AG08395 (cell line): Measurements from ENCODE around the gene DYNC2LI1.
"Not testable (repeated sequence)": the region's sequence is repeated elsewhere in the genome, so short reads cannot be mapped to it uniquely, and the experiment has no call there.

Source experiments
- DNase-seq: peaks from one replicate; pipeline ENCODE4 v3.0.0; 2012; ENCODE audit warnings: mixed read lengths, low spot score

Gene DYNC2LI1

DNA sequence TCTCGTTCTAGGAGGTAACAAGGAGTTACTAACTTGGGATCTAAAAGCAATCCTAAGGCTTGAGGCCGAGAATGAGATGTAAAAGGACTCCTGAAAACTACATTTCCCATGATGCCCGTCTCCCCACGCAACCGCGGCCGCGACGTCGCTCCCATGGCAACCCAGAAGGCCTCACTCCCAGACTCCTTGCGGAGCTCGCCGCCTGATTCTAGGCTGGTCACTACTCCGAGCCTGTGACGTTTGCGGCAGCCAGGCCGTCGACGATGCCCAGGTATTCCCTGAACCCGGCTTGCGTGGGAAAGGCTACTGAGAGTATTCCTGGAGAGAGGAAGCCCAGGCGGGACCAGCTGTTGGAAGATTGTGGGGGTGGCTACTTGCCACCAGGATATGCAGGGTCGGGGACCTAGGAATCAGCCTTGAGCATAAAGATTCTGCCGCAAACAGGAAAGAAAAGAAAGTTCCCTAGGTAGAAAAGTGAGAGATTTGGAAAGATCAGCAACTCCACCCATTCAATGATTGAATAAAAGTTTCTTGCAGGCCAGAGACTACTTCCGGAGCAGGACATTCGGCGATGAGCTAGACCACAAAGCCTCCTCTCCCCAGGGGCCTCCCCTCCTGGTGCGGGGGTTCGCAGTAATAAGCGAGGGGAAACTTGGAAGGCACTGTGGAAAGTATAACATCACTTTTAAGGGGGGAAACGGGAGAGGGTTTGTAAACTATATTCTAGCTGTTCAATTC lies at the start of gene DYNC2LI1:
Gene DYNC2LI1, plus strand, starts transcription at position 164 of the 738 bp plus-strand sequence. Its CDS starts 100 bp downstream, at position 264.
- DNase-seq, result peak; percentile 95

GRCh38 chr2:43724728-43725526 lies 48.9 kb upstream of the DYNC2LI1 start:
- DNase-seq, result no peak

GRCh38 chr2:43725711-43726246 lies 48.1 kb upstream of the DYNC2LI1 start:
- DNase-seq, result no peak

DNA sequence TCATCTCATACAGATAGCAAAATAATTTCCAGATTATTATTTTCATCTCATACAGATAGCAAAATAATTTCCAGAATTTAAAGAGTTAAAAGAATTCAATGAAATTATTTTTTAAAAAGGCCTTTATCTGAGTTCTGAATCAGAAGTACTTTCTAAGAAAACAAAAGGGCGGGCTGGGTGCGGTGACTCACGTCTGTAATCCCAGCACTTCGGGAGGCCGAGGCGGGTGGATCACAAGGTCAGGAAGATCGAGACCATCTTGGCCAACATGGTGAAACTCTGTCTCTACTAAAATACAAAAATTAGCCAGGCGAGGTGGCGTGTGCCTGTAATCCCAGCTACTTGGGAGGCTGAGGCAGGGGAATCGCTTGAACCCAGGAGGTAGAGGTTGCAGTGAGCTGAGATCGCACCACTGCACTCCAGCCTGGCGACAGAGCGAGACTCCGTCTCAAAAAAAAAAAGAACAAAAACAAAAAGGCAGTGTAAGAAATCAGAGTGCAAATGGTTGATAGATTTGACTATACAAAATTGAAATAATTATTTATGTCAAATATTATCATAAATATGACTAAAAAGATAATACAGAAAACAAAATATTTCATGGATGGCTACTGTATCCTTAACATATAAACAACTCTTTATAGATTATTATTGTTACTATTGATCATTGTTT lies 46.7 kb upstream of the DYNC2LI1 start:
- DNase-seq, result not testable (repeated sequence)

DNA sequence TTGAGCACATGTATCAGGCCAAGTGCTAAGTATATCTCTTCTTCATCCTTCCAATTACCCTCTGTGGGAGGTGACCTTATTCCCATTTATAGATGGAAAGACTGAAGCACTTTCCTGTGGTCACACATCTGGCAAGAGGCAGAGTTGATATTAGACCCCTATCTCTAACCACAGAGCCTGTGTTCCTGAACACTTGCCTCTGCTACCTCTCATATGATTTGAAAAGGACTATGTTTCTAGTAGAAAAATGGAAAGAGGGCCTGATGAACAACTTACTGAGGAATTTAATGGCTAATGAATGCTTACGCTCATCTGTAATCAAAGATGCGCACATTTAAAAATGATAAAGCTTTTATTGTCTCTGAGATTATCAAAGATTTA lies 46.2 kb upstream of the DYNC2LI1 start:
- no peak for DNase-seq

DNA sequence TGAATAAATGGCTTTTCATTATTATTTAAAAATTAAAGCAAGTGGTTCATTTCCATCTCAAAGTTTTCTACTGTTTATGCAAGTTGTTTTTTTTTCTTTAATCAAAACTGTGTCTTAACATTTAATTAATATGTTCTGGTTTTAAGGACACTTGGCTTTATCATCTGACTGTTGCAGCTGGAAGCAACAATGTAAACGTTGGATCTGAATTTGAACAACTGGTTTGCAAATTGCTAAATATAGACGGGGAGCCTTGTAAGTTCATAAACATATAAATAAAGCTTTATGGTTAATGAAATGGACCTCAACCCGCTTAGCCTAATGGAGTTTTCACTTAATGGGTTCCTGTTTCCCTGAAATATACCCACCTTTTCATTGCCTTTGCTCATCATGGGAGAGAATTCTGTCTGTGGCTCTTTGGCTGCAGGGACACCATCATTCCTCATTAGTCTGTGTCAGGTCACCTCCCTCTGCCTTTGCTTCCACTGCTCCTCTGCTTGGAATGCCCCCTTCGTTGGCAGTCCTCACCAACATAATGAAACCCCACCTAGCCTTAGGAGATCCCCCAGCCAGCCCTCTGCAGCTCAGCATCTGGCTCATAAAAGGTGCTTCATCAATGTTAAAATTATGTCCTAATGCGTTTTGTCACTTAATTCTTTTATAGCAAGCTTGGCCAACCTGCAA lies 44.2 kb upstream of the DYNC2LI1 start:
- no peak for DNase-seq

- no peak for DNase-seq
Measured at GRCh38 chr2:43731211-43731610, 42.6 kb upstream of the DYNC2LI1 start.

GRCh38 chr2:43736637-43737036 lies 37.2 kb upstream of the DYNC2LI1 start:
- no peak for DNase-seq

DNA sequence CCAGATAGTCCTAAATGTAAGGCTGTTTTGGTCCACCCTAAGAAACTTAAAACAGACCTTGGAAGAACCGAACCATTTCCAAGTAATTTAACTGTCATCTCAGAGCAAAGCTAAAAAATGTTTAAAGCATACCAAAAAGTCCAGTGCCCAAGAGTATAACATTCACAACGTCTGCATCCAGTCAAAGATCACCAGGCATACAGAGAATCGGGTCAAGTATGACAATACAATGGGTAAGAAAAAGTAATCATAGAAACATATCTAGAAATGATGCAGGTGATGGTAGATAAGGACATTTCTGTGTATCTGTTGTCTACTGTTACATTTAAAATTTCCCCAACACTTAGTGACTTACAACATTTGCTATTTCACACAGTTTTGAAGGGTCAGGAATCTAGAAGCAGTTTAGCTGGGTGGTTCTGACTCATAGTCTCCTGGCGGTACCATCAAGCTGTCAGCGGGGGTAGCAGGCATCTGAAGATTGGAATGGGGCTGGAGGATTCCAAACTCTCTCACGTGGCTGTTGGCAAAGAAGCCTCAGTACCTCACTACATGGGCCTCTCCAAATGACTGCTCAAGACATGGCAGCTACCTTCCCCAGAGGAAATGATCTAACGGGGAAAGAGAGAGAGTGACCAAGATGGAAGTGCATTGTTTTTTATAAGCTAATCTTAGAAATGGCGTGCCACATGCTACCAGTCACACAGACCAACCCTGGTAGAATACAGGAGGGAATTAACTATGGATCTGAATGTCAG lies 36.6 kb upstream of the DYNC2LI1 start:
- DNase-seq, result peak; percentile 78

- no peak for DNase-seq
Measured at GRCh38 chr2:43737855-43738254, 36.0 kb upstream of the DYNC2LI1 start.

DNA sequence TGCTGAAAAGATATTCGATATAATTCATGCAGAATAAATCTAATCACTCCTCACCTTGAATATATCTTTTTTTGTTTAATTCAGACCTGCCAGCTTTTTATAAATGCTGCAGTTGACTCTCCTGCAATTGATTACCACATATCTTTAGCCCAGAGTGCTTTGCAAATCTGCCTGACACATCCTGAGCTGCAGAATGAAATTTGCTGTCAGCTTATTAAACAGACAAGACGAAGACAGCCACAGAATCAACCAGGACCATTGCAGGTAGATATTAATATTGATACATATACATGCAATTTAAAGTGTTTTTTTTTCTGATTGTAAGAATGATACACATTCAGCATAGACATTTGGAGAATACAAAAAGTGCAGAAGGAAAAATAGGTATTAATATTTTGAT lies 35.6 kb upstream of the DYNC2LI1 start:
- DNase-seq, result no peak

GRCh38 chr2:43743706-43744105 lies 30.1 kb upstream of the DYNC2LI1 start:
- no peak for DNase-seq

GRCh38 chr2:43745457-43745856 lies 28.4 kb upstream of the DYNC2LI1 start:
- peak; percentile 40 for DNase-seq

- DNase-seq, result no peak
Measured at GRCh38 chr2:43748333-43748732, 25.5 kb upstream of the DYNC2LI1 start.

- no peak for DNase-seq
Measured at GRCh38 chr2:43749583-43749982, 24.3 kb upstream of the DYNC2LI1 start.

DNA sequence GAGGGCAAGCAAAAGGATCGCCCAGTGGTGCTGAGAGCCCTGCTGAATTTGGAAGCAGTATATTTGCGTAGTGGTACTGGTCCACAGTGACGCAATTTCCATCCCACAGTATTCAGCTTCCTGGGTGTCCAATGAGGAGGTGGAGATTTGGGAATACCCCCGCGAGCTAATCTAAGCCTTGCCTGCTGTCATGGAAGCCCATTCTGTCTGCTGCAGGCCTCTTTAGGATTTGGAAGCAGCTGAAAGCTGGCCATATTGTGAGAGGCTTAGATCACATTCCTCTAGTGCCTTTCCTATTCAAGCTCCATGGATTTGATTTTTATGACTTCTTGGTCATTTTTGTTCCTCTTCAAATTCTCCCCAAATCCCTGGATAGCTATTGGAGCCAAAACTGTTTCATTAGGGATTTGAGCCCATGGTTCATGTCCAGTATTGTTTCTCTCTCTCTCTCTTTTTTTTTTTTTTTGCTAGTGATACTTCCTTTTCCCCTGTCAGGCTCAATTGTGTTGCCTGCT lies 22.3 kb upstream of the DYNC2LI1 start:
- no peak for DNase-seq

GRCh38 chr2:43752302-43752701 lies 21.5 kb upstream of the DYNC2LI1 start:
- DNase-seq, result no peak

DNA sequence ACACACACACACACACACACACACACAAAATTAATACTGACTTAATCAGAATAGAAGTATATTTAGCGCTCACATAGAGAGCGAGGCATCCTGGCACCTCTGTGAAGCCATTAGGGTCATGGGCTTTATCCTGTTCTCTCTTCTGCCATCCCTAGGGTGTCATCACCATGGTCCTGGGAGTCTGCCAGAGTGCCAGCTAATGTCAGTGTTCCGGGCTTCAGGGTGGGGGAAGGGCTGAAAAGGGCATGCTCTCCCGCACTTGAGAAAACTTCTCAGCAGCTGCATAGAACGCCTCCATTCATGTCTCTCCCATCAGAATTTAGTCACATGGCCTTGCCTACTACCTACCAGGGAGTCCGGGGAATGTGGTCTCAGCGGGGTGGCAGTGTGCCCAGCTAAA lies 19.7 kb upstream of the DYNC2LI1 start:
- DNase-seq, result no peak

- peak; percentile 56 for DNase-seq
Measured at GRCh38 chr2:43758739-43759138, 15.1 kb upstream of the DYNC2LI1 start.

DNA sequence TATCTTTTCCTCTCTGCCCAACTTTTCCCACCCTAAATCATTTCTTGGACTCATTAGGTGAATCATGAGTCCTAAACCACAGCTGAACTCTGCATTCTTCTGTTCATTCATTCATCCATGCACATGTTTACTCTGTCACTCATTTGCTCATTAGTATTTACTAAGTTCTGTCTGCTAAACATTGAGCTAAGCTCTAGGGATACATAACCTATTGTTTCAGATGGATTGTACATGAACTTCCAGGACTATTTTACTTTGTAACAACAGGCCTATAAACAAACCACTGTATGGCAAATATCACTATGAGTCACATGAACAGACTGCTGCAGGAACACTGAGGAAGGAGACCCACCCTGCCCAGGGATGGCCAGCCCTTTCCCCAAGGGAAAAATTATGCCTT lies 14.6 kb upstream of the DYNC2LI1 start:
- DNase-seq, result peak; percentile 64

DNA sequence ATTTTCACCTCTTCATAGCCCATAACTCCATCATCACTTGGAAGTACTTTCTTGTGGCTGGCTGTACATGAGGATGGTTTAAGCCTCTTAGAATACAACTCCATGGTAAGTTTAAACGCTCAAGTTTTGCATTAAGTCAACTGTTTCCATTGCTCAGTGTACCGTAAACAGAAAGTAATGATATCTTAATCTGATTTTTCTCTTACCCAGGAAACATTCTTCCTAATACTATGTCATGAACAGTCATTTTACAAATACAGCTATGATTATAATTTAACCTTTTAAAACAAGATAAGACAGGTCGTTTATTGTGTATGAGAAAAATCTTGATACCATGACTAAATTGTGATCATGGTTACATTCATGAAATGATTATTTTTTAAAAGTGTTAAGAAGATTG lies 11.6 kb upstream of the DYNC2LI1 start:
- no peak for DNase-seq
